ENCODE results near the gene GDA.
A peak's percentile ranks its signal among the peaks of the same experiment; 100 is the strongest.

GDA gene

DNA sequence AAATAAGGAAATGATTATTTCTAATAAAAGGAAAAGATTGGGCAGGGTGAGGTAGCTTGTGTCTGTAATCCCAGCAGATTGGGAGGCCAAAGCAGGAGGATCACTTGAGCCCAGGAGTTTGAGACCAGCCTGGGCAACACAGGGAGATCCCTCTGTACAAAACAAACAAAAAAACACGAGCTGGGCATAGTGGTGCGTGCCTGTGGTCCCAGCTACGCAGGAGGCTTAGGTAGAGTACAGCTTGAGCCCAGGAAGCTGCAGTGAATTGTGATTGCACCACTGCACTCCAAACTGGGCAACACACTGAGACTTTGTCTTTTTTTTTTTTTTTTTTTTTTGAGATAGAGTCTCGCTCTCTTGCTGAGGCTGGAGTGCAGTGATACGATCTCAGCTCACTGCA lies 18.8 kb downstream of the GDA start:
- TF ChIP-seq, protein P1, sequence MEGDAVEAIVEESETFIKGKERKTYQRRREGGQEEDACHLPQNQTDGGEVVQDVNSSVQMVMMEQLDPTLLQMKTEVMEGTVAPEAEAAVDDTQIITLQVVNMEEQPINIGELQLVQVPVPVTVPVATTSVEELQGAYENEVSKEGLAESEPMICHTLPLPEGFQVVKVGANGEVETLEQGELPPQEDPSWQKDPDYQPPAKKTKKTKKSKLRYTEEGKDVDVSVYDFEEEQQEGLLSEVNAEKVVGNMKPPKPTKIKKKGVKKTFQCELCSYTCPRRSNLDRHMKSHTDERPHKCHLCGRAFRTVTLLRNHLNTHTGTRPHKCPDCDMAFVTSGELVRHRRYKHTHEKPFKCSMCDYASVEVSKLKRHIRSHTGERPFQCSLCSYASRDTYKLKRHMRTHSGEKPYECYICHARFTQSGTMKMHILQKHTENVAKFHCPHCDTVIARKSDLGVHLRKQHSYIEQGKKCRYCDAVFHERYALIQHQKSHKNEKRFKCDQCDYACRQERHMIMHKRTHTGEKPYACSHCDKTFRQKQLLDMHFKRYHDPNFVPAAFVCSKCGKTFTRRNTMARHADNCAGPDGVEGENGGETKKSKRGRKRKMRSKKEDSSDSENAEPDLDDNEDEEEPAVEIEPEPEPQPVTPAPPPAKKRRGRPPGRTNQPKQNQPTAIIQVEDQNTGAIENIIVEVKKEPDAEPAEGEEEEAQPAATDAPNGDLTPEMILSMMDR (conservative IDR thresholded peaks at IDR 0.05; ENCODE audit: control insufficient read depth, insufficient read depth, low read depth, low read length) = no peak
- H3K4me3 ChIP-seq (ENCODE audit: control insufficient read depth, low read depth, low read length) = no peak overlapping the region

DNA sequence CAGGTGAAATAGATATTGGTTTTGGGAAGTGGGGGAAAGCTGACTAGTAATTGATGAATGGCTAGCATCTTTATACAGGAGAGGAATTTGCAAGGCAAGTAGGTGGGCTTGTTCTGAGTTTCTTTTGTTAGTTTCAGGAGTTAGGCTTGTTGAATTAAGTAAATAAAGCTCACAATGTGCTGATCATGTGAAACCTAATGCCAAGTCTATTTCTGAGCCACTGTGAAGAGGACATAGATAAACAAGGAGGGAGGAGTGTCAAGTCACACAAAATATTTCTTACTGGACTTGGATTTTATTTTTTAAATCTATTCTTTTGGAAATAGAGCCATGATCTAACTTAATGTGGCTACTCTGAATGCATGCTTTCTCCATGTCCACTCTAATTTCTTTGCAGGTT lies 19.9 kb downstream of the GDA start:
- TF ChIP-seq, protein P1 (conservative IDR thresholded peaks at IDR 0.05; ENCODE audit: control insufficient read depth, insufficient read depth, low read depth, low read length) = no peak
- DNase-seq (ENCODE audit: low read depth) = no peak
- no peak overlapping the region for H3K4me3 ChIP-seq (ENCODE audit: control insufficient read depth, low read depth, low read length)

More for the DNA sequence above, 18.8 kb downstream of the GDA start:
- DNase-seq (ENCODE audit: low read depth) = no peak

DNA sequence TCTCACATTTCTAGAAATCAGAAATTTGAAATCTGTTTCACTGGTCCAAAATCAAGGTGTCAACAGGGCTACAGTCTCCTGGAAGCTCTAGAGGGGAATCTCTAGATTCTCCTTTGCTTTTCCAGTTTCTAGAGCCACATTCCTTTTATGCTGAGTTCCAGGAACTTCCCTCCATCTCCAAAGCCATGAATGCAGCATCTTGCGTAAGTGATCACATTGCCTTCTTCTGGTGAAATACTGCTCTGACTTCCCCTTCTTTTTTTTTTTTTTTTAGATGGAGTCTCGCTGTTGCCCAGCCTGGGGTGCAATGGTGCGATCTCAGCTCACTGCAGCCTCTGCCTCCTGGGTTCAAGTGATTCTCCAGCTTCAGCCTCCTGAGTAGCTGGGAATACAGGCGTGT lies 23.8 kb downstream of the GDA start:
- H3K4me3 ChIP-seq (ENCODE audit: control insufficient read depth, low read depth, low read length) = no peak overlapping the region
- TF ChIP-seq, protein P1 (conservative IDR thresholded peaks at IDR 0.05; ENCODE audit: control insufficient read depth, insufficient read depth, low read depth, low read length) = no peak
- DNase-seq (ENCODE audit: low read depth) = no peak

DNA sequence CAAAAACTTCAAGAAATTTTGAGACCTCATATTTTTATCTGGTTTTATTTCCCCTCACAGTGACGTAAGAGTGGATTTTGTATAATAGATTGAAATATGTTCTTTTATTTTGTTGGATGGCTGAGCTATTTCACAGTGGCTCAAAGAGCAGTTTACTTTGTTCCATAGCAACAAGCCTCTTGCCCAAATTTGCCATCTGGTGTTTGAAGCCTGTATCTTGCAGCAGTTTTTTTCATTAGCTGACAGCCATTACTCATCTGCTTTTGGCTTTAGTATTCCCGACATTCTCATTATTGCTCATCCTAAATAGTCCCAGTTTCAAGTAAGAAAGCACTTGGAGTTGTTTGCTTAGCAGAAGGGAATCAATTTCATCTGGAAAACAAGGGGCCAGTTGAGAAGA lies 36.3 kb downstream of the GDA start:
- H3K4me3 ChIP-seq (ENCODE audit: control insufficient read depth, low read depth, low read length) = no peak overlapping the region
- DNase-seq (ENCODE audit: low read depth) = peak; percentile 60
- TF ChIP-seq, protein P1 (conservative IDR thresholded peaks at IDR 0.05; ENCODE audit: control insufficient read depth, insufficient read depth, low read depth, low read length) = no peak

DNA sequence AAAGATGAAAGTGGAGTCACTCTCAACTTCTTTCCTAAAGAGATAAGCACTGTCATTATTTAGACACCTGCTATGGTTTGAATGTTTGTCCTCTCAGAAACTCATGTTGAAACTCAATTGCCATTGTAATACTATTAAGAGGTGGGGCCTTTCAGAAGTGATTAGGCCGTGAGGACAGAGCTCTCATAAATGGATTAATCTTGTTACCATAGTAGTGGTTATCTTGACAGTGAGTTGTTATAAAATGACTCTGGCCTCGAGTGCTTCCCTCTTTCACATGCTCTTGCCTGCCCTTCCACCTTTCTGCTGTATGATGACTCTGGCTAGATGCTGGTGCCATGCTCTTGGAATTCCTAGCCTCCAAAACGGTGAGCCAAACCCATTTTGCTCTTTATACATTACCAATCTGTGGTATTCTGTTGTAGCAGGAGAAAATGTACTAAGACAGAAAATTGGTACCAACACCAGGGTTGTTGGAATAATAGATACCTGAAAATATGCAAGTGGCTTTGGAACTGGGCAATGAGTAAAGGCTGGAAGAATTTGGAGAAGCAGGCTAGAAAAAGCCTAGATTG lies 38.0 kb downstream of the GDA start:
- TF ChIP-seq, protein P1 (conservative IDR thresholded peaks at IDR 0.05; ENCODE audit: control insufficient read depth, insufficient read depth, low read depth, low read length) = no peak
- no peak for DNase-seq (ENCODE audit: low read depth)
- H3K4me3 ChIP-seq (ENCODE audit: control insufficient read depth, low read depth, low read length) = no peak overlapping the region

DNA sequence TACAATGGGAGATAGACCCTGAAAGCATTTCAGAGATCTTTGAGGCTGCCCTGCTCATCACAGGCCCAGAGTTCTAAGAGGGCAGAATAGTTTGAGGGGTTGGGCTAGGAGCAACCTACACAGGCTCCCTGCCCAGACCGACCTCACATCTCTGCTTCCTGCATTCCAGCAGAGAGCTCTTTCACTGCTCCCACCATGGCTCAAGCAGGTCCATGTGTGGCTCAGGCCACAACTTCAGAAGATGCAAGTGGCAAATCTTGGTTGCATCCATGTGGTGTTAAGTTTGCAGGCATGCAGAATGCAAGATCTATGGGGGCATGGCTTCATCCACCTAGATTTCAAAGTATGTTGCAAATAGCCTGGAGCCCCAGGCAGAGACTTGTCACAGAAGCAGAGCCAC lies 39.0 kb downstream of the GDA start:
- no peak for DNase-seq (ENCODE audit: low read depth)
- TF ChIP-seq, protein P1 (conservative IDR thresholded peaks at IDR 0.05; ENCODE audit: control insufficient read depth, insufficient read depth, low read depth, low read length) = no peak
- H3K4me3 ChIP-seq (ENCODE audit: control insufficient read depth, low read depth, low read length) = no peak overlapping the region

DNA sequence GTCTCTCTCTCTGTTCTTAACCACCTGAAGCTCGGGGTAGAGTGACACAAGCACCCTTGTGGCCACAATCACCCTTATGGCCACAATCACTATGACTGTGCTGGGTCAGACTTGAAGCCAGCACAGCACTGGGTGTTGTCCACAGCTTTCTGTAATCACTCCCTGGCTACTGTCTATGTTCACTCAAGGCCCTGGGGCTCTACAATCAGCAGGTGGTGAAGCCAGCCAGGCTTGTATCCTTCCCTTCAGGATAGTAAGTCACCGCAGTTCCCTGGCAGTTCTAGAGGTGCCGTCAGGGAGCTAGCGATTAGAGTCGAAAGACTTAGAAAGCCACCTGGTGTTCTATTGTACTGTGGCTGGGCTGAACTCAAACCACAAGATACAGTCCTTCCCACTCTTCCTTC lies 44.2 kb downstream of the GDA start:
- TF ChIP-seq, protein P1 (conservative IDR thresholded peaks at IDR 0.05; ENCODE audit: control insufficient read depth, insufficient read depth, low read depth, low read length) = no peak
- DNase-seq (ENCODE audit: low read depth) = no peak
- H3K4me3 ChIP-seq (ENCODE audit: control insufficient read depth, low read depth, low read length) = no peak overlapping the region

All from fibroblast of mammary gland (primary cell).